NCI-H2196 treated with DMSO at 0.1 percent for 48 hours (cell line): Measurements from ENCODE around the gene TNFRSF14.

Experiments
- DNase-seq: peaks from one replicate; lab custom pipeline; 2025; ENCODE audit not compliant: unreplicated experiment; lab: John Stamatoyannopoulos, UW

Gene TNFRSF14

GRCh38 chr1:2611621-2612437 lies 55.7 kb downstream of the TNFRSF14 start:
- no peak for DNase-seq

GRCh38 chr1:2612591-2613365 lies 56.6 kb downstream of the TNFRSF14 start:
- DNase-seq, result no peak
